H1 (cell line): ENCODE measurements around the gene SSUH2. TPM values are rescaled to one million over a fixed set of nuclear protein-coding genes. Genes with fewer than 3 reads are reported as not detected.

Experiments used
- CTCF ChIA-PET: fragments of 300-600 bp; sonication (Branson Sonifier 250); formaldehyde crosslinking; loops from one replicate; lab custom pipeline; 2021; ENCODE audit not compliant: partially characterized antibody; lab: Charles Lee
- POLR2A ChIA-PET: fragments of 300-600 bp; sonication (Branson Sonifier 250); formaldehyde crosslinking; loops from one replicate; lab custom pipeline; 2021; ENCODE audit warnings: inconsistent platforms; ENCODE audit not compliant: partially characterized antibody; lab: Charles Lee
- DNase-seq, 2 experiments: peaks; one replicate each; pipeline versions ENCODE4 v3.0.0 to v3.0.0-alpha.2; 2010 to 2022; ENCODE audit warnings: low spot score in 2 of 2, low read depth in 1 of 2, mixed read lengths in 1 of 2
- FAIRE-seq: peaks from 2 replicates; lab custom pipeline; 2011; peaks lifted over from hg19 to GRCh38; lab: Jason Lieb, UNC
- H2AFZ ChIP-seq: 2 replicates; pipeline ENCODE4 v1.8.1; 2012; ENCODE audit warnings: low read length, inconsistent platforms
- H2AK5ac ChIP-seq: 2 replicates; pipeline ENCODE4 v1.6.1; 2013; ENCODE audit warnings: low read depth, low read length
- H2BK120ac ChIP-seq: replicated peaks from 2 replicates; pipeline ENCODE3; 2013; ENCODE audit warnings: low read depth, low read length, inconsistent platforms
- H2BK12ac ChIP-seq: 2 replicates; pipeline ENCODE4 v1.6.1; 2013; ENCODE audit warnings: low read depth, low read length
- H2BK15ac ChIP-seq: 2 replicates; pipeline ENCODE4 v1.6.1; 2013; ENCODE audit warnings: low read length
- H2BK20ac ChIP-seq: 2 replicates; pipeline ENCODE4 v1.6.1; 2013; ENCODE audit warnings: low read length
- H2BK5ac ChIP-seq: 2 replicates; pipeline ENCODE4 v1.6.1; 2013; ENCODE audit warnings: low read depth, low read length
- H3K14ac ChIP-seq: 2 replicates; pipeline ENCODE4 v1.6.1; 2013; ENCODE audit warnings: inconsistent platforms; ENCODE audit not compliant: insufficient read length
- H3K18ac ChIP-seq: 2 replicates; pipeline ENCODE4 v1.6.1; 2013; ENCODE audit warnings: low read length; ENCODE audit errors: extremely low read depth
- H3K23ac ChIP-seq: 2 replicates; pipeline ENCODE4 v1.6.1; 2013; ENCODE audit warnings: inconsistent platforms; ENCODE audit not compliant: insufficient read length
- H3K23me2 ChIP-seq: 2 replicates; pipeline ENCODE4 v1.6.1; 2013; ENCODE audit warnings: low read depth, low read length
- H3K27ac ChIP-seq: 2 replicates; pipeline ENCODE4 v1.6.1; 2011; ENCODE audit warnings: low read depth, low read length, inconsistent platforms
- H3K27me3 ChIP-seq, 4 experiments: replicated peaks in 1 of 4; 1 replicate in 1 of 4; 2 replicates in 3 of 4; pipeline versions ENCODE4 v1.6.1 to v1.8.1; 2011 to 2013; ENCODE audit warnings: low read length in 3 of 4, mild to moderate bottlenecking in 3 of 4, inconsistent platforms in 2 of 4, mixed read lengths in 2 of 4, moderate library complexity in 1 of 4; ENCODE audit not compliant: control insufficient read depth in 3 of 4, insufficient read depth in 3 of 4; ENCODE audit errors: extremely low read depth in 1 of 4
- H3K36me3 ChIP-seq, 4 experiments: 2 replicates each; pipeline versions ENCODE4 v1.6.1 to v1.8.1; 2011 to 2013; ENCODE audit warnings: mild to moderate bottlenecking in 4 of 4, low read length in 3 of 4, moderate library complexity in 2 of 4, control low read depth in 1 of 4, inconsistent platforms in 1 of 4; ENCODE audit not compliant: insufficient read depth in 4 of 4, control insufficient read depth in 2 of 4
- H3K4ac ChIP-seq: replicated peaks from 2 replicates; pipeline ENCODE3; 2013; ENCODE audit warnings: low read length, low read depth, mixed read lengths, inconsistent platforms; ENCODE audit not compliant: insufficient read length
- H3K4me1 ChIP-seq, 4 experiments: replicated peaks in 1 of 4; 1 replicate in 1 of 4; 2 replicates in 3 of 4; pipeline versions ENCODE4 v1.6.1 to v1.8.1; 2011 to 2013; ENCODE audit warnings: low read length in 3 of 4, inconsistent platforms in 2 of 4, mixed read lengths in 1 of 4; ENCODE audit not compliant: insufficient read depth in 4 of 4, control insufficient read depth in 3 of 4
- H3K4me2 ChIP-seq, 2 experiments: 2 replicates each; pipeline versions ENCODE4 v1.6.1 to v1.8.1; 2011 to 2013; ENCODE audit warnings: low read depth in 2 of 2, low read length in 2 of 2, control low read depth in 1 of 2, inconsistent platforms in 1 of 2, mild to moderate bottlenecking in 1 of 2; ENCODE audit not compliant: insufficient read depth in 1 of 2
- H3K4me3 ChIP-seq, 4 experiments: fragments of 200-600, 300-600 bp in 1 of 4; sonication (generic), shearing (Covaris generic), sonication (Bioruptor Twin) in 1 of 4; 2 replicates each; pipeline versions ENCODE4 v1.5.1 to v1.8.1; 2011 to 2016; ENCODE audit warnings: low read length in 4 of 4, low read depth in 3 of 4, control low read depth in 2 of 4, inconsistent platforms in 2 of 4, mild to moderate bottlenecking in 2 of 4, mixed read lengths in 1 of 4, moderate library complexity in 1 of 4; ENCODE audit not compliant: insufficient read depth in 2 of 4; ENCODE audit errors: extremely low read depth in 1 of 4
- H3K56ac ChIP-seq: replicated peaks from 2 replicates; pipeline ENCODE3; 2013; ENCODE audit warnings: low read depth, mild to moderate bottlenecking, mixed read lengths, low read length, inconsistent platforms; ENCODE audit not compliant: insufficient read length
- H3K79me1 ChIP-seq: 2 replicates; pipeline ENCODE4 v1.6.1; 2013; ENCODE audit warnings: low read depth, low read length, control low read depth
- H3K79me2 ChIP-seq, 2 experiments: 2 replicates each; pipeline versions ENCODE4 v1.6.1 to v1.8.1; 2012 to 2013; ENCODE audit warnings: low read length in 2 of 2, mild to moderate bottlenecking in 2 of 2, inconsistent platforms in 1 of 2; ENCODE audit not compliant: insufficient read depth in 2 of 2, control insufficient read depth in 1 of 2
- H3K9ac ChIP-seq, 4 experiments: replicated peaks in 1 of 4; 1 replicate in 1 of 4; 2 replicates in 3 of 4; pipeline versions ENCODE4 v1.6.1 to v1.8.1; 2011 to 2013; ENCODE audit warnings: low read depth in 3 of 4, low read length in 3 of 4, control low read depth in 2 of 4, mild to moderate bottlenecking in 2 of 4, moderate library complexity in 2 of 4, inconsistent platforms in 1 of 4; ENCODE audit errors: extremely low read depth in 1 of 4
- H3K9me3 ChIP-seq, 2 experiments: 2 replicates each; pipeline versions ENCODE4 v1.6.1 to v1.8.1; 2012 to 2013; ENCODE audit warnings: mild to moderate bottlenecking in 2 of 2, moderate library complexity in 2 of 2, control low read depth in 1 of 2, inconsistent platforms in 1 of 2, low read depth in 1 of 2, low read length in 1 of 2, mixed read lengths in 1 of 2; ENCODE audit not compliant: insufficient read depth in 2 of 2
- H4K20me1 ChIP-seq, 2 experiments: replicated peaks in 1 of 2; 2 replicates each; pipeline versions ENCODE3 to v1.8.1; 2011 to 2013; ENCODE audit warnings: inconsistent platforms in 2 of 2, low read length in 2 of 2, mild to moderate bottlenecking in 1 of 2; ENCODE audit not compliant: insufficient read depth in 2 of 2, control insufficient read depth in 1 of 2
- H4K5ac ChIP-seq: 2 replicates; pipeline ENCODE4 v1.6.1; 2013; ENCODE audit warnings: low read length, low read depth, mixed read lengths, inconsistent platforms; ENCODE audit not compliant: insufficient read length
- H4K8ac ChIP-seq: 2 replicates; pipeline ENCODE4 v1.8.0; 2013; ENCODE audit warnings: mild to moderate bottlenecking, moderate library complexity, low read length, inconsistent platforms; ENCODE audit not compliant: insufficient read depth; ENCODE audit errors: extremely low read depth
- H4K91ac ChIP-seq: replicated peaks from 2 replicates; pipeline ENCODE3; 2013; ENCODE audit warnings: low read length, mixed read lengths, inconsistent platforms; ENCODE audit not compliant: insufficient read length
- ATF2 ChIP-seq: IDR thresholded peaks from 2 replicates; pipeline ENCODE4 v1.6.1; 2012; ENCODE audit warnings: low read length, inconsistent platforms
- BACH1 ChIP-seq: IDR thresholded peaks from 2 replicates; pipeline ENCODE4 v1.6.1; 2012; ENCODE audit warnings: low read length, improper control_type of control experiment
- BRCA1 ChIP-seq: IDR thresholded peaks from 2 replicates; pipeline ENCODE4 v1.6.1; 2012; ENCODE audit warnings: low read depth, low read length, improper control_type of control experiment
- CREB1 ChIP-seq: IDR thresholded peaks from 2 replicates; pipeline ENCODE4 v1.6.1; 2012; ENCODE audit warnings: inconsistent platforms
- CTCF ChIP-seq, 3 experiments: IDR thresholded peaks; 1 replicate in 2 of 3; 2 replicates in 1 of 3; pipeline versions ENCODE4 v1.5.1 to v1.6.1; 2011; ENCODE audit warnings: low read length in 3 of 3, mild to moderate bottlenecking in 3 of 3, inconsistent platforms in 2 of 3, low read depth in 1 of 3, moderate library complexity in 1 of 3; ENCODE audit not compliant: insufficient read depth in 1 of 3; ENCODE audit errors: control extremely low read depth in 1 of 3
- HDAC6 ChIP-seq: IDR thresholded peaks from one replicate; pipeline ENCODE4 v1.7.1; 2012; ENCODE audit warnings: low read depth, mild to moderate bottlenecking, inconsistent platforms, low read length, moderate library complexity
- RFX5 ChIP-seq: IDR thresholded peaks from 2 replicates; pipeline ENCODE4 v1.6.1; 2011; ENCODE audit warnings: low read depth, low read length, improper control_type of control experiment, borderline replicate concordance
- SIN3A ChIP-seq, 2 experiments: IDR thresholded peaks in 1 of 2; conservative IDR thresholded peaks in 1 of 2; 2 replicates each; pipeline ENCODE4 v1.6.1; 2011 to 2012; ENCODE audit warnings: low read length in 2 of 2, improper control_type of control experiment in 1 of 2, low read depth in 1 of 2, mild to moderate bottlenecking in 1 of 2
- SIX5 ChIP-seq: IDR thresholded peaks from 2 replicates; pipeline ENCODE4 v1.6.1; 2011; ENCODE audit warnings: mild to moderate bottlenecking, low read depth, low read length
- SRF ChIP-seq: IDR thresholded peaks from 2 replicates; pipeline ENCODE4 v1.6.1; 2011; ENCODE audit warnings: mild to moderate bottlenecking, low read depth, low read length, moderate library complexity
- TAF1 ChIP-seq: IDR thresholded peaks from 2 replicates; pipeline ENCODE4 v1.6.1; 2011; ENCODE audit warnings: mild to moderate bottlenecking, low read depth, low read length
- WGBS, 2 experiments: shearing (Covaris generic) in 1 of 2; methylation state at CpG; one replicate each; pipeline versions ENCODE4 v1.1.6 to v1.1.7; 2013 to 2015; ENCODE audit warnings: low lambda C conversion rate in 2 of 2, mixed read lengths in 2 of 2, inconsistent platforms in 1 of 2, low coverage in 1 of 2, missing lambda C conversion rate in 1 of 2; ENCODE audit not compliant: insufficient replicate concordance in 2 of 2, insufficient coverage in 1 of 2, insufficient read length in 1 of 2; ENCODE audit errors: extremely low coverage in 1 of 2, missing lambda C conversion rate in 1 of 2; 5-methylcytosine and 5-hydroxymethylcytosine counted together
- polyA plus RNA-seq, 7 experiments: library from polyadenylated mRNA; depleted of rRNA in 3 of 7; stranded (reverse) in 5 of 7; unstranded in 2 of 7; fragments of >200 nt in 5 of 7; fragments of 200-250 nt in 2 of 7; gene quantifications; 1 replicate in 5 of 7; 2 replicates in 1 of 7; 4 replicates in 1 of 7; pipeline versions ENCODE4 v1.2.1 to v1.2.3, GENCODE V29; 2011 to 2013; ENCODE audit warnings: missing spikeins in 2 of 7, mixed read lengths in 2 of 7
- total RNA-seq: library from RNA; stranded (reverse); fragmentation: NEBNext Ultra II Directional; extraction: Animal tissue kit (Norgen Biotek cat#: 25700); gene quantifications from 2 replicates; pipeline ENCODE4 v1.2.1, GENCODE V29; 2021

Gene SSUH2
- total and polyA plus RNA-seq, 2 of the 8 experiments (the other 6 are each of a cell fraction or from before 2014, with no cell fraction given), result 0.62 to 0.69 TPM

- no peak overlapping the region for H4K8ac ChIP-seq
- H3K9ac ChIP-seq, result no peak overlapping the region
- ChIA-PET CTCF (interaction anchor here (0.7 to 1.5 kb wide), 2 partner anchors 155 to 184 kb away, joined by 3 read pairs; no protein-coding TSS in a partner anchor), POLR2A (no interaction called here)
- H3K18ac ChIP-seq, result no peak overlapping the region
- H3K14ac ChIP-seq, result no peak overlapping the region
- no peak overlapping the region for H3K27ac ChIP-seq
- no peaks in the 10 kb centered on the region for H3K79me2 ChIP-seq
- H2BK120ac ChIP-seq, result no peak overlapping the region
- no peak overlapping the region for H2AK5ac ChIP-seq
- no peak overlapping the region for H3K4me2 ChIP-seq
- no peaks in the 10 kb centered on the region for H3K79me1 ChIP-seq
- H3K36me3 ChIP-seq, result no peaks in the 10 kb centered on the region
- no peak overlapping the region for H2BK15ac ChIP-seq
- no peak overlapping the region for H2BK20ac ChIP-seq
- no peaks in the 10 kb centered on the region; a peak in 2 of 7 replicates for H3K27me3 ChIP-seq
- peaks cover 0 to 6% (median 3%) of the 10 kb centered on the region in 4 experiments; a peak in 4 of 7 replicates for H3K4me1 ChIP-seq
- H3K4me3 ChIP-seq, result no peak overlapping the region
- H2BK5ac ChIP-seq, result no peak overlapping the region
- no peak overlapping the region for H2AFZ ChIP-seq
- H3K4ac ChIP-seq, result no peak overlapping the region
- DNase-seq, result no peak
- H4K91ac ChIP-seq, result no peak overlapping the region
- no peaks in the 10 kb centered on the region for H4K20me1 ChIP-seq
- no peak overlapping the region for H3K56ac ChIP-seq
- no peak overlapping the region for H2BK12ac ChIP-seq
- no peaks in the 10 kb centered on the region for H3K23me2 ChIP-seq
- no peak for FAIRE-seq
- 96% methylated on average over 5 of the region's 5 CpGs; no CpG with 5 or more reads in 1 of the 2 experiments for WGBS, 2 experiments
- no peaks in the 10 kb centered on the region for H3K9me3 ChIP-seq
- no peak overlapping the region for H3K23ac ChIP-seq
- no peak overlapping the region for H4K5ac ChIP-seq
- TF ChIP-seq SRF (no peak), CTCF (IDR thresholded peaks at IDR 0.05; ENCODE audit: control extremely low read depth in 1 of 3, insufficient read depth in 1 of 3, low read depth in 1 of 3, low read length in 3 of 3) (no peak), BACH1 (no peak), HDAC6 (no peak), SIX5 (no peak), SIN3A (conservative IDR thresholded peaks at IDR 0.05 in 1 of 2, IDR thresholded peaks at IDR 0.05 in 1 of 2; ENCODE audit: low read depth in 1 of 2, low read length in 2 of 2) (no peak), ATF2 (no peak), TAF1 (no peak), BRCA1 (no peak), RFX5 (no peak), CREB1 (no peak)
Observed at GRCh38 chr3:8627949-8628348, 16.6 kb downstream of the SSUH2 start.
